TTC549 (cell line): ENCODE measurements around the gene GNAS.

Experiments used
- FAIRE-seq: peaks from 2 replicates; lab custom pipeline; 2012; peaks lifted over from hg19 to GRCh38; lab: Jason Lieb, UNC

GNAS gene

DNA sequence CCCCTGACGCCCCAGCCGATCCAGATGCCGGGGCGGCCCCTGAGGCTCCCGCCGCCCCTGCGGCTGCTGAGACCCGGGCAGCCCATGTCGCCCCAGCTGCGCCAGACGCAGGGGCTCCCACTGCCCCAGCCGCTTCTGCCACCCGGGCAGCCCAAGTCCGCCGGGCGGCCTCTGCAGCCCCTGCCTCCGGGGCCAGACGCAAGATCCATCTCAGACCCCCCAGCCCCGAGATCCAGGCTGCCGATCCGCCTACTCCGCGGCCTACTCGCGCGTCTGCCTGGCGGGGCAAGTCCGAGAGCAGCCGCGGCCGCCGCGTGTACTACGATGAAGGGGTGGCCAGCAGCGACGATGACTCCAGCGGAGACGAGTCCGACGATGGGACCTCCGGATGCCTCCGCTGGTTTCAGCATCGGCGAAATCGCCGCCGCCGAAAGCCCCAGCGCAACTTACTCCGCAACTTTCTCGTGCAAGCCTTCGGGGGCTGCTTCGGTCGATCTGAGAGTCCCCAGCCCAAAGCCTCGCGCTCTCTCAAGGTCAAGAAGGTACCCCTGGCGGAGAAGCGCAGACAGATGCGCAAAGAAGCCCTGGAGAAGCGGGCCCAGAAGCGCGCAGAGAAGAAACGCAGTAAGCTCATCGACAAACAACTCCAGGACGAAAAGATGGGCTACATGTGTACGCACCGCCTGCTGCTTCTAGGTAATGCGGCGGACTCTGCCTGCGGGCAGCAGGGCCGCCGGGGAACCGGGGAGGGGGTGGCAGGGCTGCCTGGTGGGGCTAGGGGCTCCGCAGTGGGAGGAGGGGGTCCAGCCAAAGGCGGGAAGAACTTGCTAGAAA lies 2.3 kb downstream of the GNAS start:
- no peak for FAIRE-seq

DNA sequence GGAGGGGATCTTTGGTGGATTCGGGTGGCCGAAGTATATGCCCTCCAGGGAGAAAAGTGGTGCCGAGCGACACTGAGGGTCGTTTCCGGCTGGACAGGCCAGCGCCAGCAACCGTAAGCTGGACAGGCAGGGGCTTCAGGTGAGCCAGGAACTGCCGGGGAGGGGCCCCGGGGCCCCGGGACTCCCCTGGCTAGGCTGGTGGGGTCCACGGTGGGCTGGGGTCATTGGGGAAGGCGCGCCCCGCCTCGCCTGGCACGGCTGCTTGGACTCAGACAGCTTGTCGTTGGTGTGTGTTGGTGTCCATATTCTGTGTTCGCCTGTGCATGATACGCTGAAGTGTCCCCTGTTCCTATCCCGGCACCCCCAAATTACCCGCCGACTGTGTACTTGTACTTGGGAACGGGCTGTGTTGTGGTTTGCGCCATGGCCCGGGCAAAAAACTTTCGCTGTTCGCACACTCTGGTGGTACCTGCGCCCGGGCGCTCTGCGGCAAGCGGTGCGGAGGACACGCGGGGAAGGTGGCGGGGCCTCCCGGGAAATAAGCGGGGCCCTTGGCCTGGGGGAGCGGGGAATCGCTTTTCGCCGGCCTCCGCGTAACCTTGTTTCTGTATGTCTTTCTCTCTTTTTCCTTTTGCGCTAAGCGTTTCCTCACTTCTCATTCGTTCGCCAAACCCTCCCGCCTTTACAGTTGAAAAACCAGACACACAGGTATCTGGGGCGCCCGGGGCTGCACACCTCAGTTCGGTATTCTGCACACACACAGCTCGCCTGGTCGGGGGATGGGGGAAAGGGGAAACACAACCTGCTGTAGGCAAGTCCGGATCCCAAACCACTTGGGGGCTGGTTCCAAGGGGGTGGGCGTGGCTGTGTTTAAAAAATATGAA lies 3.2 kb downstream of the GNAS start:
- no peak for FAIRE-seq

DNA sequence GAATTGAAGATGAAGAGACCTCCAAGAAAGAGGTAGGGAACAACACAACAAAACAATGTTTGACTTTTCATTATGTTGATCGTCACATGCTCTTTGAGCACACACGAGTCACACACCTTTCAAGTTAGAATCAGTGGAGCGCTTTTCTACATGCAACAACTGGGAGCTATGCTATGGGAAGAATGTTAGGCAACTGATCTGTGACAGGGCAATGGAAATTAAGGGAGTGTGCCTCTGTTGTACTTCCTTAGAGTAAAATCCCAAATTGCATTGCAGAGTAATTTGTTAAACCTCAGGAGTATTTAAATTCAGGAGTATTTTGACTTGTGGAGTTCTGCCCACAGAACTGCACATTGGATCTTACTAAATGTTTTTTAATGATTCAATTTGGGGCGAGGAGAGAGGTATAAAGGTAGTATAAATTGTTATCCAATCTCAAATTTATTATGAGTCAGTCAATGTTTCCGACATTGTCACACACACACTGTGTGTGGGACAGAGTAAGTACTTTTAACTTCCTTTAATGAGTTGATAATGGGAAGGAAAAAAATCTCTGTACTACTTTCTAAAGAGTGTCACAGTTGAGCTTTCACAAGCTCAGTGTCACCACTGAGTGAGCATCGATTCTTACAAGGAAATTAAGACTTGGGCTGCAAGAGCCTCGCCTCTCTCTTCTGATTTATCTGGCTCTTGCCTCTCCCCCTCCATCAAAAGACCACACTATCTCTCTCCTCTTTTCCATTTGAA lies 10.7 kb downstream of the GNAS start:
- no peak for FAIRE-seq

DNA sequence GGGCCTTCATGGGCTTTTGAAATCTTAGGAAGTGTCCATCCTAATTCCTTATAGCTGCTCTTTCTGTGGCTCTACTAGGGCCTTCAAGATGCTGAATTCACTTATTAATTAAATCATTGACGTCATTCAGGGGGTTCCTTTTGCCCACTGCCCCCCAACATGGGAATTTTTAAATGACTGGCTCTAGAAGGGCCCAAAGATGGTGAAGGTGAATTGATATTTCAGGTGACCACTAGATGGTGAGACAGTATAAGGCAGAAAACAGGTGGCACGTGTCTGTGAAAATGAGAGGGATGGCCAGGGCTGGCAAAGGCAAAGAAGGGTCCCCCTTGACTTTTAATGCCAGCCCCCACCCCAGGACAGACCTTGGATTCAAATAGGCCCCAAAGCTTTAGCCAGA lies 11.8 kb downstream of the GNAS start:
- FAIRE-seq: no peak

DNA sequence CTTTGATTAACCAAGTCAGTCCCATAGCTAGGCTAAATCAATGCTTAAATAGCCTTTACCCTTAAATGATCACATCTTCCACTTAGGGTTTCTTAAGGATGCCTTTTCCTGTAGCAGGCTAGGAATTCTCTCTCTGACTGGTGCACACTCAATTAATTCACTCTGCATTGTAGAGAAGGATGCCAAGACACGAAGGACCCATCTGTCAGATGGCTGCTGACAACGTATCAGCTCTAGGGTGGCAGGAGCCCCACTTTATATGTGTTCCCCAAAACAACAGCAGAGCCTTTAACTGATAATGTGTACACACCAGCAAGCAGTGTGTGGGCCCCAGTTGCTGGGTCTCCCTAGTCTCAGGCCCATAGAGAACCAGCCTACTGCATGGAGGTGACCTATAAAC lies 13.3 kb downstream of the GNAS start:
- no peak for FAIRE-seq

DNA sequence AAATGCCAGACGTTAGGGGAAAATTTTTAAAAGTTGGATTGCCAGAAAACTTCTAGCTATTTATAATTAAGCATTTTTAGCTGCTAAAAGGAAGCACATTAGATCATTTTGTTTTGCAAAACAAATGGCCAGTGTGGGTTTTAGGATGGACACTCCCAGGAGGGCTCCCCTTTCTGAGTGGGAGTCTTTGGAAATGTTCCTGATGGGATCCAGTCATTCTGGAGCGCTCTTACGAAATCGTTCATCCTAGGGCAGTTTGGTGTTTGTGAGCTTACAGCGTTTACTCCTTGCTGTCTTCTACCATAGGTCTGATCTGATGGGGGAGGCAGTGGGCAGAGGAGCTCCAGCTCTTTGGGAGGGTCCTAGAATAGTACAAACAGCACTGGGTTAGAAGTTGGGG lies 14.7 kb downstream of the GNAS start:
- no peak for FAIRE-seq

DNA sequence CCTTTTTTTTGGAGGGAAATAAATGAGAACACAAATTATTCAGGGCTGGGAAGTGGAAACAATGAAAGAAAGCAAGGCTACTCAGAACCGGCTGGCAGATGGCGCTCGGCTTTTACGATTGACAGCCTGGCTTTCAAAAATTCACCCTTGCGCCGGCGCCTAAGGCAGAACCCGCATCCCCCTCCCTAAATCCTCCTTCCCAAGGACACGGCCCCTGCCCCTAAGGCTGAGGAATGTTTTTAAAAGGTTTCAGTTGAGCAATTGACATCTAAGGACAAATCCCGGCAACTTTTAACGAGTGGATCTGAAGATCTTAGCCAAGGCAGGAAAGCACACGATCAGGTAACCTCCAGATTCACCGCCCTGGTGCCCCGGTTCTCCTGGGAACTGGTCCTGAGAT lies 16.3 kb downstream of the GNAS start:
- no peak for FAIRE-seq

DNA sequence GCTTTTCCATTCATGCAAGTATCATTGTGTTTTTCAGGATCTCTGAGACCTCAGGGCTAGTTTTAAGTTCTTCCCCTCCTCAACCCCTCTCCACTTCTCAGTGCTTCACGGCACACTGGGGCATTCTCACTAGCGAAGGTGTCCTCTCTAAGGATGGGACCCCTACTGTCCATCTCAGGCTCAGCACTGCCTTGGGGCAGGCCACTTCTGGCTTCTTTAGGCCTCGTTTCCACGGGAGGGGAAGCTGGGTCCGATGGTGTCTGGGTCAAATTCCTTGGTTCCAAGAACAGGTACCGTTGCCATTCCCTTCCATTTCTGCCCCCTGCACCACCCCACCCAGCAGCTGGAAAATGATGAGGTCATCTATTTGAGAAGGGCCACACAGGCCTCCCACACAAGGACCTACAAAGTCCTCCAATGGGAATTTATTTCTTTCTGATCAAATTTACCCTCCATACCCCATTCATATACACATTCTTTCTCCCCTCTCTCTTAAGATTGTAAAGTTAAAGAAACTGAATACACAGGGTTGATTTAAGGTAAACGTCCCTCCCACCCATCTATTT lies 17.2 kb downstream of the GNAS start:
- no peak for FAIRE-seq

DNA sequence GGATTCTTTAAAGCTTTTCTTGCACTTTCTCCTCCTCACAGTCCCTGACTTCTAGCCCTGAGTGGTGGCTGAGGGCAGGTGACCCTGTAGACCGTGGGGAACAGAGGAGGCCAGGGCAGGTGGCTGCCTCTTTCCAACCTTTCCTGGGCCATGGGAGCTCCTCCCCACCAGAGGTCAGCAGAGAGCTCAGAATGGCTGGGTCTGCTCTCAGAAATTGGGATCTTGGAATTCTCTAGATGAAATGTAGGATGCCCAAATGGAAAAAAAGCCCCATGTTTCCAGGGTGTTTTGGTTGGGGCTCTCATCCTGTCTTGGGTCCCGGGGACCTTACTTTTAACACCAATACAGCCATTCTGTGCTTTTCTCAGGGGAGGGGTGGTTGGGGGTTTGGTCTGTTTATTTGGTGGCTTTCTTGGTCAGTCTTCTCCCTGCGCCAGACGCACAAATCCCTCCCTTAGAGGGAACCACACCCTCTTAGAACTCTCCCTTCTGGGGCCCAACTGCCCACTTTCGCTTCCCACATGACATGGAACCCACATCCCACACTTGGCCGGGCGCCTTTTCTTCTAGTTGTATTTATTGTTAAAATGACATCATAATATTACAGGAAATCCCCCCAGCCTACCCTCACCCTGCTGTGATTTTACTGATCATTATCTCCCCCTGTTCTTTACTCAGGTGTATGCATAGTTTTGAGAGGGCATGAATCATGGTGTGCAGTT lies 17.9 kb downstream of the GNAS start:
- no peak for FAIRE-seq

DNA sequence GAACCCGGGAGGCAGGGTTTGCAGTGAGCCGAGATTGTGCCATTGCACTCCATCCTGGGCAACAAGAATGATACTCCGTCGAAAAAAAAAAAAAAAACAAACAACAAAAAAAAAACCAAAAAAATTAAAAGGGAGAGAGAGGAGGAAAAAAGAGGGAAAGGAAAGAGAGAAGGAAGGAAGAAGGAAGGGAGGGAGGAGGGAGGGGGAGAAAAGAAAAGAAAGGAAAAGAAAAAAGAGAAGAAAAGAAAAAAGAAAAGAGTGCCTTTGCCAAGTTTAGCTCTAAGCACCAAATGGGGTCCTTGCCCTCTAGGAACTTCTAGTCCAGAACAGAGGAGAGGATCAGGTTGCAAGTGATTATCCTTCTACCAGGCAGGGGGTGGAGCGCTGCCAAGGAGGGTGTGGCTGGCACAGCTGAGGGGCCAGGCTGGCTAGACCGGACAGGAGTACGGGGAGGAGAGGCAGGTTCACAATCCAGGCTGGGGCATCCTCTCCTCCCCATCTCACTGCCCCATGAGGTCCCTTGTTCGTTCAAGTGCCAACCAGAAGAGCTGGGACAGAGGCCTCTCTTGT lies 19.1 kb downstream of the GNAS start:
- no peak for FAIRE-seq

DNA sequence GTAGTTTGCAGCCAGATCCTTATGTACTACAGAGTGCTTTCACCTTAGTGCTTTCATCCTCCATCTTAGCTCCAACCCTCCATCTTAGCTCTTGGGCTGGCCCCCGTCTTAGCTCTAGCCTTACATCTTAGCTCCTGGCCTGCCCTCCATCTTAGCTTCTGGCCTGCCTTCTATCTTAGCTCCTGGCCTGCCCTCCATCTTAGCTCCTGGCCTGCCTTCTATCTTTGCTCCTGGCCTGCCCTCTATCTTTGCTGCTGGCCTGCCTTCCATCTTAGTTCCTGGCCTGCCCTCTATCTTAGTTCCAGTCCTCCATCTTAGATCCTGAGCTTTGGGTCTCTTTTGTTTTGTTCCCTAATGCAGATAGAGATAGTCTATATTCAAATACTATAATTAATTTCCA lies 22.0 kb downstream of the GNAS start:
- no peak for FAIRE-seq

DNA sequence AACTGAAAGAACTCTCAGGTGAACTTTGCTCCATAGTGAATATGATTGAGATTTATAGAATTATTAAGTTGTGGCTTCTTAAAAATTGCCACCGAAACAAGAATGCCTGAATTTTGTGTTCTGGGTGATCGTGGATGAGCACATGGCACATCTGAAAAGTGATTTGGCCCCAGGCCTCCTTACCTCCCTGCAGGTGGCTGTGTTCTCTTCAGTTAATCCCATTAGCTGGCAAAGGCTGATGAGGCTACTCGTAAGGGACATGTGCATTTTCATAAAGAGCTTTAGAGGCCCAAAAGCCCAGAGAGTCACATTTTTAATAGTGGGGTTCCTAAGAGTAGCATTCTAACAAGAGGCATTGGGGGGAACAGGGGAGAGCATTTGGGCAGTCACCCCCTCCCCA lies 22.6 kb downstream of the GNAS start:
- FAIRE-seq: no peak

DNA sequence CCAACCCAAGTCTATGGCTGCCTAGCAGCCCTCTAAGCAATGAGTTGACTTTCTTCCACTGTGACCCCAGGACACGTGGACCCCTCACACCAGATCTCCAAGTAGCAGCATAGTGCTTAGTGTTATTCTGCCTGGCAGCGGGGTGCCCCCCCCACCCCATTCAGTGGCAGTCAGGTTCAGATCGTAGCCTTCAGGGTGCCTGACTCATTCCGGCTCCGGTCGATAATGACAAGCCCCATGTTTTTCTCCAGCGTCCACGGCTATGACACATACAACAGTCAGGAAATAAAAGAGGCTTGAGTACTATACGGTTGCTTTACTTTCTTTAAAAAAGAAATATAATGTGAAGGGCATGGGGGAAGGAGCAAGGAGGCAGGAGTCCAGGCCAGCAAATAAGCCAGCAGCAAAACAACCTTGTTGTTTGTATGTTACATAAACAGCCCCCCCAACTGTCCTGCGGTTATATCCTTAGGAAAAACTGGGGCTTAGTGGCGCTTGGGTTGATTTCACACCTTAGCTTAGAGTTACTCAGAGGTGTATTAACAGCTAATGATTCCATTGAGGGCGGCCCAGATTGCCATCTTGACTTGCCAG lies 23.1 kb downstream of the GNAS start:
- FAIRE-seq: no peak

DNA sequence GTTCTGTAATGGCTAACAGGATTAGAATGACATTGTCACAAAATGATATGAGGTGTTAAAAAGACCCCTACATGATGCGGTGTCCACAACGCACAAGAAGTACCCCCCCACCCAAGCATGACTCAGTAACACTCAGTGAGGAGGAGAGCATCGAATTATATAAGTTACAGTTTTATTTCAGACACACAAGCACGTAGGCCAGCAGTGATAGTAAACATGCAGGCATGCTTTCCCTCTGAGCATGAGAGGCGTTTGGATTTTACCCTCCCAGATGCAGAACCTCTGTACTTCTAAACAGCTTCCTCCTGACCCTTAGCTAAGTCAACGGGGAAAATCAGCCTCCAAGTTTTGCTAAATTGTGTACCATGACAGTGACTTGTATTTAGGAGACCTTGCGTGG lies 23.9 kb downstream of the GNAS start:
- FAIRE-seq: no peak

DNA sequence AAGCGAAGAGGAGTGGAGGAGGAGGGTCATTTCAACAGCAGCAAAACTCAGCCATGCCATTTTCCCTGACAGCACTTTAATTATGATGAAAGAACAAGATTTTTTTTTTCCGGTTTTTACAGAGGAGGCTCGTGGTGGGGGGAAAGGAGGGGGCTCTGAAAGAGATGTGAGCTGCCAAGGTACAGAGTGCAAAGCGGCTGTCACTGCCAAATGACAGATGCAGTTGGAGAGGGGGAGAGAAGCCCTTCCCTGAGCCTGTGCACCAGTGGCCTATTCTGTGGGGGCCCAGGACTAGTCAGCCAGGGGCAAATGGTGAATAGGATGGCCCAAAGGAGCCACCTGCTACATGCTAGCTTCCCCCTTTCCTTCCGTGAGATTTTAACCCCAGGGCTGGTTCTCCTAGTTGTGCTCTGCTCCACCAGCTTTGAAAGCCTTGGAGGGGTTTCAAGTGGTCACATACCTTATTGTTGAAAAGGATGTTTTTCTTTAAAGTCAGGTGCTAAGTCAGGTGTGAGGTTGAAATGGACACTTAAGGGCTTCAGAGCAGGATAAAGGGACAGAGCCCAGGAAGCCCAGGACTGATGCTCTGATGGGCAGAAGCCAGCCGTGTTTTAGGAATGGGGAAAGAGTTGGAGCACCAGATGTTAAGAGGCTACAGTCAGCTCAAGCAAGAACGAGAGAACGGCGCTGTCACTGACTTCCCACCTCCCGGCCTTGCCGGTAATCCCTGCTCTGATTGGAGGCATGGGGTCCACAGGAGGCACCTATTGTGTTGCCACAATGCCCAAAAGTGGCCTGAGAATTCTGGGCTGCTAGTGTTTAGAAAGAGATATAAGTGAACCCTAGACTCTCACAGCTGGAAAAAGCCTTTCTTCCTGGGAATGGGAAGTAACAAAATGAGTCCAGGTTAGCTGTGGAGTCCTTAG lies 24.8 kb downstream of the GNAS start:
- FAIRE-seq: no peak

DNA sequence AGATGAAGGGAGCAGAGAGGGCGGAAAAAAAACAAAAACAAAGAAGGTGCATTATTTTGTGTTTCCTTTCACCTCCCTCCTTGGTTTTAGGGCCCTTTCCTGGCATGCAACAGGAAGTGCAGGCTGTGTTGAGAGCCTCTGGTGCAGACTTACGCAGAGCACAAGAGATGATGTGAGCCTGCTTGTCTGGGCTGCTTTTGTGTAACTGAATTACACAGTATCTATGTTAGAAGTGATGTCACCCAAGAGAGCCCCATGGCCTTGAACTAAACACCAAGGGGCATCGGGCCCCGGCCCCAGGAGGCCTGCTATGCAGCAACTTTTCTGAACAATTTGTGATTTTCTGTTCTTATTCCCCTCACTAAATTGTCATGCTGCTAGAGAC lies 25.5 kb downstream of the GNAS start:
- no peak for FAIRE-seq

DNA sequence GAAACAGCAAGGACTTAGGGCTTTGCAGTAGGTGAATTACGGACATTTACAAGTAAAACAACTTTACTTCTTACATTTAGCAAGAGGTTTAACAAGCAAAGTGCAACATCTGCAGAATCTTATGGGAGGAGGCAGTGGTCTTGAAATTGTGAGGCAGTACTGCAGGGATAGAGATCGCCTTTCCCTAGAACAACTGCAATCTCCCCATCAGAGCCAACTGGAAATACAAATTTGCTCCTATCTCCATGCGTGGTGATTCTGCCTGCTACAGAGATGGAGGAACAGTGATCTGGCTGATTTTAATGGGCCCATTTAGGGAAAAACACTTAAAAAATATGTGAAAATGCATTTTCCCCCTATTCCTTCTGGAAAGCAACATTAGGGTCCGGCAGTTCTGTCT lies 25.9 kb downstream of the GNAS start:
- FAIRE-seq: no peak

DNA sequence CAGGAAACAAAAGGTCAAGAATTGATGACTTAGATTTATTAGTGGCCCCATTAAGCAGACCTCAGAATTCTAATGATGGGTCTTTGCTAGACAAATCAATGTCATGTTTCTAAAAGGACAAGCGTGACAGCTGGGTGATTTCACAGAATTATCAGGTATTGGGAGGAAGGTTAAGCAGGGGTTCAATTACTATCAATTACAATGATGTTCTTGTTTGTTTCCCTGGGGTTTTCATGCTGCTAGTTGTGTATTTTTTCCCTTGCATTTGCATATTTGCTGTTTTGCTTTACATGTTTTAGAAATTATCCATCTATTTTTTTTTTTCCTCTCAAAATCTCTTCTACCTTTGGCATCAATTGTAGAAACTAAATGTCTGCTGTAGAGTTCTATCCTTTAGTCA lies 27.9 kb downstream of the GNAS start:
- FAIRE-seq: no peak

DNA sequence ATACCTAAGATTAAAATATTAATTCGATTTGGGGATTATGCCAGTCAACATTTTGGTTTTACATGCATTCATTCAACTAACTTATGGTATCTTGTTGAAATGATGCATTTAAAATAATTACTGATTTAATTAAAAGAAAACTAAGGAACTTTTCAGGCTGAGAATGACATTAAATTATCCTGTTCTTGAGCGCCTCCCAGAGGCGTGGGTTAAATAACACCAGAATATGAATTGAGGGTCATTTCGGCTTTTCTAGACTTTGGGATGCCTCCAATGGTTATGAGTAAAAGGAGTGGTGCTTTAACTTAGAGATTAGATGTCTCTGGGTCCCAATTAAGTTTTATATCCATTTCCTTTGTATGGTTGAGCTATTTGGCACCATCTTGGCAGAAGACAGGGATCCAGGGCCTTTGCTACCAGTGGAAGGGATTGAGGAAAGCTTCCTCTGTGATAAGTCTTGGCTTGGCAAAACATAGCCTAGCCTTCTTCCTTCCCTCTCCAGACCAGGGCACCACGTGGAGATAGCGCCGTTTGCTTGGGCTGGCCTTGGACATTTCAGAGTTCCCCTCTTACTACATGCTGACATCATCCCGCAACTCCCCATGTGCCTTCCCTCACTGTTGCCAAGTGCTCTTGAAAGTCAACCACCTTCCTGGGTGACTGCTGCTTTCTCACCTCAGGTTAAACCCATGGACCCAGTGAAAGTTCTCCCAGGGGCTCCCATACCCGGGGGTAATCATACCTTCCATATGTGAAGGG lies 28.7 kb downstream of the GNAS start:
- no peak for FAIRE-seq
